Measurements from ENCODE around the gene SORCS2.

GRCh38 chr4:7691061-7691460 lies 498.7 kb downstream of the SORCS2 start:
- no peak for TF ChIP-seq CTCF (IDR thresholded peaks at IDR 0.05)
- TF ChIP-seq POLR2A (IDR thresholded peaks at IDR 0.05), result no peak
- TF ChIP-seq POLR2AphosphoS5 (IDR thresholded peaks at IDR 0.05), result no peak
